Upper lobe of left lung (tissue), 6 donors: ENCODE measurements around the gene PTGFRN. TPM values are rescaled to one million over a fixed set of nuclear protein-coding genes. Genes with fewer than 3 reads are reported as not detected.

Experiments used
- ATAC-seq, 2 donors: fragments of 200-7000 bp; cut with Tn5 transposase; one replicate each; pipeline ENCODE4 v1.9.1; 2022; ENCODE audit warnings: mild to moderate bottlenecking in 2 of 2, moderate library complexity in 2 of 2; ENCODE audit not compliant: low FRiP score in 2 of 2
- DNase-seq, 2 donors: peaks; one replicate each; pipeline ENCODE4 v3.0.0-alpha.2; 2019 to 2020
- H3K27ac ChIP-seq, 4 donors: fragments of 200-600 bp; sonication (generic); one replicate each; pipeline ENCODE4 v1.5.1; 2016 to 2019
- H3K27me3 ChIP-seq, 4 donors: fragments of 200-600 bp; sonication (generic); one replicate each; pipeline ENCODE4 v1.5.1; 2017 to 2019
- H3K36me3 ChIP-seq, 4 donors: fragments of 200-600 bp; sonication (generic); one replicate each; pipeline ENCODE4 v1.5.1; 2016 to 2019
- H3K4me1 ChIP-seq, 4 donors: fragments of 200-600 bp; sonication (generic); one replicate each; pipeline ENCODE4 v1.5.1; 2018 to 2019
- H3K4me3 ChIP-seq, 4 donors: fragments of 200-600 bp; sonication (generic); one replicate each; pipeline ENCODE4 v1.5.1; 2017 to 2019; ENCODE audit warnings: mild to moderate bottlenecking in 2 of 4, moderate library complexity in 1 of 4
- H3K9me3 ChIP-seq, 4 donors: fragments of 200-600 bp; sonication (generic); one replicate each; pipeline ENCODE4 v1.5.1; 2018 to 2019
- CTCF ChIP-seq, 6 experiments: fragments of 450-650 bp in 4 of 6; fragments of 200-600 bp in 2 of 6; sonication (generic) in 2 of 6; IDR thresholded peaks; one replicate each; pipeline ENCODE4 v1.5.1; 2016 to 2019; ENCODE audit warnings: antibody characterized with exemption in 6 of 6
- EP300 ChIP-seq, 4 donors: sonication (generic); formaldehyde crosslinking; IDR thresholded peaks; one replicate each; pipeline ENCODE4 v1.5.1; 2017; ENCODE audit warnings: antibody characterized with exemption in 4 of 4, control low read depth in 2 of 4
- POLR2A ChIP-seq, 4 donors: fragments of 450-650 bp; IDR thresholded peaks; one replicate each; pipeline ENCODE4 v1.5.1; 2016 to 2017; ENCODE audit warnings: antibody characterized with exemption in 4 of 4, mild to moderate bottlenecking in 2 of 4
- POLR2AphosphoS5 ChIP-seq, 2 donors: sonication (generic); formaldehyde crosslinking; IDR thresholded peaks; one replicate each; pipeline ENCODE4 v1.5.1; 2017; ENCODE audit warnings: antibody characterized with exemption in 2 of 2
- whole genome bisulfite sequencing, 2 donors: methylation state at CpG; one replicate each; pipeline ENCODE4 v1.1.5; 2017 to 2018; 5-methylcytosine and 5-hydroxymethylcytosine counted together
- total RNA-seq, 6 donors: library from RNA; depleted of rRNA in 4 of 6; stranded (reverse); fragments of >200 nt in 4 of 6; gene quantifications; one replicate each; pipeline versions ENCODE4 v1.1.0 to v1.2.1, GENCODE V29; 2016 to 2021
- donor health status: DM: no; HTN: no; CAD: no; lungs with moderate emphysema.
- donor health status: DM: no; HTN: yes; CAD: no; lungs with severe emphysema.

The PTGFRN gene
- total RNA-seq, 6 donors from 2014 or later, result 11.7 to 33.6 (median 20.1) TPM

GRCh38 chr1:116957646-116958045 is 47.9 kb downstream of the PTGFRN start:
- no peak for DNase-seq
- no peak for ATAC-seq
- no peaks in the 10 kb centered on the region for H3K9me3 ChIP-seq
- H3K4me3 ChIP-seq, result no peak overlapping the region
- peaks cover 0 to 4% (median 2%) of the 10 kb centered on the region in 4 donors for H3K4me1 ChIP-seq
- H3K27me3 ChIP-seq, result no peaks in the 10 kb centered on the region
- TF ChIP-seq POLR2A (IDR thresholded peaks at IDR 0.05) (no peak), EP300 (IDR thresholded peaks at IDR 0.05) (no peak), CTCF (IDR thresholded peaks at IDR 0.05) (no peak), POLR2AphosphoS5 (IDR thresholded peaks at IDR 0.05) (no peak)
- 88 to 93% methylated on average over 4 of the region's 4 CpGs for WGBS, 2 donors
- H3K36me3 ChIP-seq, result no peaks in the 10 kb centered on the region
- no peak overlapping the region for H3K27ac ChIP-seq

GRCh38 chr1:116958110-116958509 is 48.4 kb downstream of the PTGFRN start:
- TF ChIP-seq CTCF (IDR thresholded peaks at IDR 0.05) (no peak), POLR2AphosphoS5 (IDR thresholded peaks at IDR 0.05) (no peak), POLR2A (IDR thresholded peaks at IDR 0.05) (no peak), EP300 (IDR thresholded peaks at IDR 0.05) (no peak)

GRCh38 chr1:116958977-116959376 is 49.3 kb downstream of the PTGFRN start:
- ATAC-seq, result no peak
- 67 to 94% methylated on average over 2 of the region's 2 CpGs for WGBS, 2 donors

More at GRCh38 chr1:116958110-116958509, 48.4 kb downstream of the PTGFRN start:
- WGBS, 2 donors, result 82 to 89% methylated on average over 4 of the region's 4 CpGs
- peaks cover 0 to 9% (median 4%) of the 10 kb centered on the region in 4 donors for H3K4me1 ChIP-seq
- no peak for DNase-seq
- H3K9me3 ChIP-seq, result no peaks in the 10 kb centered on the region
- no peaks in the 10 kb centered on the region for H3K27me3 ChIP-seq
- H3K4me3 ChIP-seq, result no peak overlapping the region
- no peak for ATAC-seq
- no peak overlapping the region for H3K27ac ChIP-seq
- no peaks in the 10 kb centered on the region for H3K36me3 ChIP-seq

GRCh38 chr1:116961606-116962005 is 51.9 kb downstream of the PTGFRN start:
- Histone ChIP-seq H3K4me3 (no peak overlapping the region), H3K27me3 (no peaks in the 10 kb centered on the region), H3K4me1 (peaks cover 0 to 12% (median 5%) of the 10 kb centered on the region in 4 donors), H3K27ac (no peak overlapping the region), H3K9me3 (no peaks in the 10 kb centered on the region), H3K36me3 (no peaks in the 10 kb centered on the region)
- WGBS, 2 donors, result 96% methylated on average over 6 of the region's 6 CpGs
- TF ChIP-seq POLR2AphosphoS5 (IDR thresholded peaks at IDR 0.05) (no peak), EP300 (IDR thresholded peaks at IDR 0.05) (no peak), POLR2A (IDR thresholded peaks at IDR 0.05) (no peak)
- no peak for ATAC-seq
- no peak for DNase-seq

More at GRCh38 chr1:116958977-116959376, 49.3 kb downstream of the PTGFRN start:
- no peaks in the 10 kb centered on the region for H3K36me3 ChIP-seq
- no peaks in the 10 kb centered on the region for H3K9me3 ChIP-seq
- peaks cover 0 to 12% (median 5%) of the 10 kb centered on the region in 4 donors for H3K4me1 ChIP-seq
- H3K4me3 ChIP-seq, result no peak overlapping the region
- no peak overlapping the region for H3K27ac ChIP-seq
- H3K27me3 ChIP-seq, result no peaks in the 10 kb centered on the region
- TF ChIP-seq CTCF (IDR thresholded peaks at IDR 0.05) (no peak), EP300 (IDR thresholded peaks at IDR 0.05) (no peak), POLR2A (IDR thresholded peaks at IDR 0.05) (no peak), POLR2AphosphoS5 (IDR thresholded peaks at IDR 0.05) (no peak)
- no peak for DNase-seq

- no peak overlapping the region for H3K4me3 ChIP-seq
- TF ChIP-seq POLR2A (IDR thresholded peaks at IDR 0.05) (no peak), CTCF (IDR thresholded peaks at IDR 0.05) (no peak), EP300 (IDR thresholded peaks at IDR 0.05) (no peak), POLR2AphosphoS5 (IDR thresholded peaks at IDR 0.05) (no peak)
- H3K27ac ChIP-seq, result no peak overlapping the region
- DNase-seq (no peak), ATAC-seq (peak; percentile 36 to 57)
- no peaks in the 10 kb centered on the region for H3K36me3 ChIP-seq
- H3K27me3 ChIP-seq, result no peaks in the 10 kb centered on the region
- H3K9me3 ChIP-seq, result no peaks in the 10 kb centered on the region
- H3K4me1 ChIP-seq, result peaks cover 0 to 12% (median 5%) of the 10 kb centered on the region in 4 donors
- WGBS, 2 donors, result 27 to 57% methylated on average over 4 of the region's 4 CpGs
These were observed 53.4 kb downstream of the PTGFRN start for GRCh38 chr1:116962987-116963639.
